T-cell (primary cell): ENCODE results near the gene PDE6A. TPM values are rescaled to one million over a fixed set of nuclear protein-coding genes. Genes with fewer than 3 reads are reported as not detected.

Experiments
- ATAC-seq, 4 experiments: fragments of 200-7000 bp in 3 of 4; fragments of 150-1000 bp in 1 of 4; cut with Tn5 transposase; replicated peaks in 1 of 4; 1 replicate in 3 of 4; 2 replicates in 1 of 4; pipeline ENCODE4 v1.10.0; 2021; ENCODE audit warnings: moderate library complexity in 3 of 4, mild to moderate bottlenecking in 2 of 4, moderate number of reproducible peaks in 1 of 4
- CTCF ChIA-PET, 2 donors: fragments of 300-600 bp; sonication (Branson Sonifier 250); formaldehyde crosslinking; loops; one replicate each; lab custom pipeline; 2022; ENCODE audit warnings: antibody characterized with exemption in 2 of 2; lab: Charles Lee
- POLR2A ChIA-PET, 2 donors: fragments of 300-600 bp; sonication (Branson Sonifier 250); formaldehyde crosslinking; loops; one replicate each; lab custom pipeline; 2022; ENCODE audit warnings: antibody characterized with exemption in 2 of 2; lab: Charles Lee
- DNase-seq, 35 experiments: peaks; one replicate each; pipeline versions ENCODE4 v3.0.0 to v3.0.0-alpha.2; 2013 to 2023
- H3K27ac ChIP-seq: one replicate; pipeline ENCODE4 v1.5.1; 2013; ENCODE audit warnings: low read length
- H3K27me3 ChIP-seq, 2 experiments: replicated peaks in 1 of 2; 1 replicate in 1 of 2; 2 replicates in 1 of 2; pipeline versions ENCODE4 v1.6.1 to v1.7.0; 2013; ENCODE audit warnings: low read length in 1 of 2, mixed read lengths in 1 of 2; ENCODE audit not compliant: control insufficient read depth in 2 of 2, insufficient read depth in 2 of 2; ENCODE audit errors: extremely low read depth in 1 of 2
- H3K36me3 ChIP-seq, 2 donors: 1 replicate in 1 of 2; 2 replicates in 1 of 2; pipeline versions ENCODE4 v1.6.1 to v1.7.0; 2013; ENCODE audit warnings: low read length in 1 of 2; ENCODE audit not compliant: control insufficient read depth in 2 of 2, insufficient read depth in 1 of 2; ENCODE audit errors: extremely low read depth in 1 of 2
- H3K4me1 ChIP-seq, 2 experiments: 1 replicate in 1 of 2; 2 replicates in 1 of 2; pipeline versions ENCODE4 v1.6.1 to v1.7.0; 2013; ENCODE audit warnings: low read length in 2 of 2, mixed read lengths in 1 of 2; ENCODE audit not compliant: insufficient read depth in 2 of 2, control insufficient read depth in 1 of 2; ENCODE audit errors: extremely low read depth in 1 of 2
- H3K4me3 ChIP-seq, 2 donors: 1 replicate in 1 of 2; 2 replicates in 1 of 2; pipeline versions ENCODE4 v1.5.1 to v1.7.0; 2013; ENCODE audit warnings: mild to moderate bottlenecking in 2 of 2, low read length in 1 of 2, moderate library complexity in 1 of 2; ENCODE audit not compliant: control insufficient read depth in 1 of 2; ENCODE audit errors: extremely low read depth in 1 of 2
- H3K9me3 ChIP-seq: 2 replicates; pipeline ENCODE4 v1.7.0; 2013
- H3K27ac Mint-ChIP-seq, 2 donors: one replicate each; pipeline ENCODE4 v1.8.0; 2020 to 2021; ENCODE audit warnings: mild to moderate bottlenecking in 2 of 2, mixed read lengths in 2 of 2
- H3K27me3 Mint-ChIP-seq, 2 donors: one replicate each; pipeline ENCODE4 v1.8.0; 2021 to 2022; ENCODE audit warnings: mixed read lengths in 2 of 2
- H3K36me3 Mint-ChIP-seq: one replicate; pipeline ENCODE4 v1.8.0; 2021; ENCODE audit warnings: mixed read lengths
- H3K4me1 Mint-ChIP-seq, 3 donors: one replicate each; pipeline ENCODE4 v1.8.0; 2020 to 2022; ENCODE audit warnings: mixed read lengths in 3 of 3, mild to moderate bottlenecking in 1 of 3
- H3K4me3 Mint-ChIP-seq, 3 donors: one replicate each; pipeline ENCODE4 v1.8.0; 2020 to 2022; ENCODE audit warnings: mild to moderate bottlenecking in 3 of 3, mixed read lengths in 3 of 3, moderate library complexity in 3 of 3
- H3K9me3 Mint-ChIP-seq, 3 donors: one replicate each; pipeline ENCODE4 v1.8.0; 2020 to 2022; ENCODE audit warnings: mixed read lengths in 3 of 3
- WGBS: methylation state at CpG from one replicate; pipeline ENCODE4 v1.1.5; 2013; ENCODE audit warnings: missing lambda C conversion rate; ENCODE audit not compliant: insufficient coverage; 5-methylcytosine and 5-hydroxymethylcytosine counted together
- total RNA-seq, 35 experiments: library from RNA in 6 of 35; stranded (reverse) in 6 of 35; fragments of 120-200 nt in 1 of 35; gene quantifications; one replicate each; pipeline versions ENCODE4 v1.2.1 to v1.2.4 and lab custom pipeline; 2013 to 2026

PDE6A gene
- total RNA-seq, 5 donors from 2014 or later (not counting 1 experiment from before 2014, with no cell fraction given) = not detected

DNA sequence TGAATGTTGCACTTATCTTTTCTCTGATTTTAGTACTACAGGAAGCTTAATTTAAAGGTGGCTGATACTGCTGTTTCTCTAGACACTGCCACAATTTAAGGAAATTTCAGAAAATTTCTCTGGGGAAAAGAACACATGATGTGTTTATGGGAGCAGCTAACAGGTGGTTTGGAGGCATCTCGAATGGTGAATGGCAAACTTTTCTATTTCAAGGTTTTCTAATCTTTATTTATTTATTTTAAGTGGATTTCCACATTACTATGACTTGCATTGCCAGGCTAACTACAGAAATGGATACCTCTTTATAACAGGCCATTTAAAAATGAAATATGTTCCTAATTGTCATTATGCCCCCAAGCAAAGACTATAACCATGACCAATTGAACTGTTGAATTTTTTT lies 50.4 kb downstream of the PDE6A start:
- Histone ChIP-seq H3K4me3 (no peak overlapping the region), H3K36me3 (no peaks in the 10 kb centered on the region), H3K4me1 (no peaks in the 10 kb centered on the region), H3K27ac (no peak overlapping the region), H3K27me3 (no peaks in the 10 kb centered on the region), H3K9me3 (no peaks in the 10 kb centered on the region)
- Mint-ChIP-seq H3K36me3 (no peaks in the 10 kb centered on the region), H3K4me3 (no peak overlapping the region), H3K9me3 (no peaks in the 10 kb centered on the region), H3K4me1 (no peaks in the 10 kb centered on the region), H3K27ac (no peak overlapping the region), H3K27me3 (peaks cover 4 to 12% of the 10 kb centered on the region in 2 donors)
- DNase-seq (no peak), ATAC-seq (no peak)
- WGBS = no CpG with 5 or more reads among the region's 1 CpG
- CTCF ChIA-PET = no interaction called here
- POLR2A ChIA-PET = no interaction called here

DNA sequence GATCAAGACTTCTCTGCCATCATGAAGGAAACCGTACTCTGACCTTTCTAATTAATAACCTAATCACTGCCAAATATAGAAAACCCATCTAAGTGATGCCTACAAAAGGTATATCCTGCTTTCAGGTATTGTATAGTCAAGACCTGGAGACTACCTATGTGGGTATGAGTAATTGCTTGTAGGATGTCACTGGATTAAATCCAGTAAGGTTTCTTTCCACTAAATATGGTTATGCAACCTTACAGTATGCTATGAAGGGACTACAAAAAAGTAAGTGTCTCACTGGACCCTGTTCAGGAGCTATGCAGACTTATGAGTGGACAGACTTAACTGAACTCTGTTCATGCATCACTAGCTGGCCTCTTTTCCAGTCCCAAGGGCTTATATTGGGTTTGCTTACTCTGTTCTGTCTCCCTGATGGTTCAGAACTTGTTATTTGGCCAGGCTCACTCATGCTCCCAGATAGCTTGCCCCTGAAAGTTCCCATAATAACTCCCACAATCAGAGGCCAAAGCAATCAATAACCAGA lies 51.1 kb downstream of the PDE6A start:
- ATAC-seq = no peak
- Mint-ChIP-seq H3K4me3 (no peak overlapping the region), H3K27me3 (peaks cover 5 to 12% of the 10 kb centered on the region in 2 donors), H3K9me3 (no peaks in the 10 kb centered on the region), H3K36me3 (no peaks in the 10 kb centered on the region), H3K4me1 (no peaks in the 10 kb centered on the region), H3K27ac (no peak overlapping the region)
- no peaks in the 10 kb centered on the region for H3K9me3 ChIP-seq
- DNase-seq = no peak
- WGBS = no CpG with 5 or more reads among the region's 1 CpG
- no peaks in the 10 kb centered on the region for H3K27me3 ChIP-seq
- no peak overlapping the region for H3K27ac ChIP-seq
- no peaks in the 10 kb centered on the region for H3K36me3 ChIP-seq
- CTCF ChIA-PET = no interaction called here
- no peak overlapping the region for H3K4me3 ChIP-seq
- H3K4me1 ChIP-seq = no peaks in the 10 kb centered on the region
- POLR2A ChIA-PET = no interaction called here

DNA sequence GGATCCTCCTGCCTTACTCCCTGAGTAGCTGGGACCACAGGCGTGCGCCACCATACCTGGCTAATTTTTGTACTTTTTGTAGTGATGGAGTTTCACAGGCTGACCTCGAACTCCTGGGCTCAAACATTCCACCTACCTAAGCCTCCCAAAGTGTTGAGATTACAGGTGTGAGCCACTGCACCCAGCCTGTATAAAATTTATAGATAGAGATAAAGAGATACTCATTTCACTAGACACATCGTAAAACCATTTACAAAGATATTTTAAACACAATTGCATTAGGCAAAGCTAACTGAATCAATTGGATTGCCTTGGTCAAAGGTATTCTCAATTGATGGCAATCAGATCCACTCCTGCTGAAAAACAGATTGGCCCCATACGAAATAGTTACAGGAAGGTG lies 52.0 kb downstream of the PDE6A start:
- Histone ChIP-seq H3K4me3 (no peak overlapping the region), H3K27me3 (no peaks in the 10 kb centered on the region), H3K9me3 (no peaks in the 10 kb centered on the region), H3K4me1 (no peaks in the 10 kb centered on the region), H3K27ac (no peak overlapping the region), H3K36me3 (no peaks in the 10 kb centered on the region)
- ATAC-seq (no peak), DNase-seq (no peak)
- Mint-ChIP-seq H3K9me3 (no peaks in the 10 kb centered on the region), H3K27me3 (peaks cover 9 to 12% of the 10 kb centered on the region in 2 donors), H3K27ac (no peak overlapping the region), H3K4me1 (no peaks in the 10 kb centered on the region), H3K4me3 (no peak overlapping the region), H3K36me3 (no peaks in the 10 kb centered on the region)
- POLR2A ChIA-PET = interaction anchor here in 1 of 2 donors (0.7 kb wide), 1 partner anchor 447 kb away, joined by 5 read pairs; no protein-coding TSS in a partner anchor
- CTCF ChIA-PET = interaction anchor here (0.7 kb wide), 3 partner anchors 14 to 925 kb away, joined by 3 to 4 read pairs (median 3); no protein-coding TSS in a partner anchor
- no CpG with 5 or more reads among the region's 5 CpGs for WGBS

DNA sequence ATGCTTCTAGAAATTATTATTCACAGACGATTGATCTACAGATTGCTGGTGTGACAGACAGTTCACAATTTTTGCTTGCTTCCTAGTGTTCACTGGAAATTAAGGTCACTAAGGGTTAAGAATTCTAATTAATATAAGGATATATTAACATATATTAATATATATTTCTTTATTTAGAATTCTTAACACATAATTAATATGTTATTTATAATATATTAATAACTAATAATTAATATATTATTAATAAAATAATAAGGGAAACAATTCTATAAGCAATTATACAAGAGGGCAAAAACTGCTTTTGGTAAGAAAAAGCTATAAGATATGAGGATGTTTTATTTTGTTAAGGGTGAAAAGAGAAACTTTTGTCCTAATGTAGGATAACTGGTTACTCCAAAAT lies 56.3 kb downstream of the PDE6A start:
- no peak overlapping the region for H3K4me3 Mint-ChIP-seq
- Histone ChIP-seq H3K4me3 (no peak overlapping the region), H3K27me3 (peaks cover 0 to 5% of the 10 kb centered on the region in 2 experiments), H3K36me3 (no peaks in the 10 kb centered on the region), H3K27ac (no peak overlapping the region), H3K4me1 (no peaks in the 10 kb centered on the region), H3K9me3 (no peaks in the 10 kb centered on the region)
- H3K9me3 Mint-ChIP-seq = no peaks in the 10 kb centered on the region
- no peak overlapping the region for H3K27ac Mint-ChIP-seq
- no peaks in the 10 kb centered on the region for H3K4me1 Mint-ChIP-seq
- CTCF ChIA-PET = no interaction called here
- DNase-seq (no peak), ATAC-seq (no peak)
- POLR2A ChIA-PET = no interaction called here
- WGBS = no CpG with 5 or more reads among the region's 1 CpG
- H3K36me3 Mint-ChIP-seq = no peaks in the 10 kb centered on the region
- peaks cover 5 to 7% of the 10 kb centered on the region in 2 donors for H3K27me3 Mint-ChIP-seq

DNA sequence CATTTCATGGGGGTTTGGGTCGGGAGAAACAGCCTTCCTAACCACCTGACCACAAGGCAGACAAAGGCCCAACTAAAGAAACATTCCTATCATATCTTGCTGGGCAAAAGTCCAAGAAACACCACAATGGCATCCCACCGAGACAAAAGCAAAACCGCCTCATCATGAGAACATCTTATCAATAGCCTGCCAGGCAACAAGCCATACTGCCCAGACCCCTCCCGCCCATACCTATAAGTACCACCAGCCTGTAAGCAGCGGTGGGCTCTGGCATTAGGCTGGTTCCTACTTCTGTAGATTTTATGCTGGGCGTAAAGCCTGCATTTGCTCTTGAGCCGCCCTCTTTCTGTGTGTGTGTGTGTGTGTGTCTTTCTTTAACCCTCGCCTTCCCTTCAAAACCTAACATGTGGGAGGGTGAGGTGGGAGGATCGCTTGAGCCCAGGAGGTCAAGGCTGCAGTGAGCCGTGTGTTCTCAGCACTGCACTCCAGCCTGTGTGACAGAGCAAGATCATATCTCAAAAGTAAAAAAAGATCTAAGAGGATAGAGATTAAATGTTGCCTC lies 56.9 kb downstream of the PDE6A start:
- Histone ChIP-seq H3K27me3 (peaks cover 0 to 5% of the 10 kb centered on the region in 2 experiments), H3K4me3 (no peak overlapping the region), H3K36me3 (no peaks in the 10 kb centered on the region), H3K27ac (no peak overlapping the region), H3K9me3 (no peaks in the 10 kb centered on the region), H3K4me1 (no peaks in the 10 kb centered on the region)
- Mint-ChIP-seq H3K36me3 (no peaks in the 10 kb centered on the region), H3K4me1 (no peaks in the 10 kb centered on the region), H3K27ac (no peak overlapping the region), H3K27me3 (peaks cover 5 to 7% of the 10 kb centered on the region in 2 donors), H3K4me3 (no peak overlapping the region), H3K9me3 (no peaks in the 10 kb centered on the region)
- POLR2A ChIA-PET = no interaction called here
- CTCF ChIA-PET = no interaction called here
- 47% methylated on average over 2 of the region's 10 CpGs for WGBS
- ATAC-seq = no peak
- no peak for DNase-seq

DNA sequence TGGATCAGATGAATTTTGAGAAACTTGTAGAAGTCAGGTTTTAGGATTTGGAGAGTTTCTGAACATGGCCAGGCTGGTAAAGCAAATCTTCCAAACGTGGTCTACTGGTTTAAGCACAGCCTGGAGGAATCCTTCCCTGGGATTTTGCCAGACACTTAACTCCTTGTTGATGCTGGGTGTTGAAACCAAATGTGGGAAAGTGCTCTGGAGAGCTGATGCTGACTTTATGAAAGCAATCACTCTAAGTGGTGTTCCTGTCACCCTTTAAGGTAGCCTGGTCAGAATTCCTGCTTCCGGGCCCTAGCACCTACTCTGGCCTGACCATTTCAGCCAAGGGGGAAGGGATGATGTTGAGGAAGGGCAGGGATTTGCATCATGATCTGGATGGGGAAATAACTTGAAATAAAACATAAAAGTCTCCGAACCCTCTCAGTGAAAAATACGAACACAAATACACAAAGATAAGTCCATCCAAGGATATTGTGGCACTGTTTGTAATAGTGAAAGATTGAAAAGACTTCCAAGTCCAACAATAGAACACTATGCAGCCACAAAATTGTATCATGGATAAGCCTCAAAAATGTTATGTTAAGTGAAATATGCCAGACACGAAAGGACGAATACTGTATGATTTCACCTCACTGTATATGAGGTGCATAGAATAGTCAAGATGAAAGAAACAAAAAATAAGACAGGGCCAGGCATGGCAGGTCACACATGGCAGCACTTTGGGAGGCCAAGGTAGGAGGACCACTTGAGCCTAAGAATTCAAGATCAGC lies 57.7 kb downstream of the PDE6A start:
- peaks cover 5 to 7% of the 10 kb centered on the region in 2 donors for H3K27me3 Mint-ChIP-seq

More for the DNA sequence above, 57.7 kb downstream of the PDE6A start:
- CTCF ChIA-PET = no interaction called here
- Mint-ChIP-seq H3K9me3 (no peaks in the 10 kb centered on the region), H3K36me3 (no peaks in the 10 kb centered on the region), H3K4me3 (no peak overlapping the region), H3K27ac (no peak overlapping the region), H3K4me1 (no peaks in the 10 kb centered on the region)
- H3K27ac ChIP-seq = no peak overlapping the region
- no peak overlapping the region for H3K4me3 ChIP-seq
- DNase-seq (no peak), ATAC-seq (no peak)
- no peaks in the 10 kb centered on the region for H3K36me3 ChIP-seq
- 76% methylated on average over 3 of the region's 6 CpGs for WGBS
- no peaks in the 10 kb centered on the region for H3K9me3 ChIP-seq
- H3K4me1 ChIP-seq = no peaks in the 10 kb centered on the region
- POLR2A ChIA-PET = no interaction called here
- peaks cover 0 to 9% of the 10 kb centered on the region in 2 experiments for H3K27me3 ChIP-seq
